ENCODE data around the gene RRP1B.
"Not testable (repeated sequence)": the region's sequence is repeated elsewhere in the genome, so short reads cannot be mapped to it uniquely, and the experiment has no call there.

Gene RRP1B

GRCh38 chr21:43643193-43643592 lies 16.2 kb upstream of the RRP1B start:
- H3K9ac ChIP-seq (ENCODE audit: low read depth, low read length), result no peak overlapping the region
- H3K27me3 ChIP-seq (ENCODE audit: insufficient read depth, low read length), result no peaks in the 10 kb centered on the region
- no peak overlapping the region for H3K4me3 ChIP-seq (ENCODE audit: low read length)
- no peak overlapping the region for H3K27ac ChIP-seq (ENCODE audit: low read depth, low read length)
- no peaks in the 10 kb centered on the region for H3K9me3 ChIP-seq (ENCODE audit: insufficient read depth, low read depth, low read length)
- peaks cover 5% of the 10 kb centered on the region; the same call in 1 of the 2 replicates for H3K4me1 ChIP-seq (ENCODE audit: insufficient read depth, low read length)
- H3K36me3 ChIP-seq (ENCODE audit: insufficient read depth, low read length), result no peaks in the 10 kb centered on the region
- WGBS, result 95% methylated on average over 4 of the region's 4 CpGs

DNA sequence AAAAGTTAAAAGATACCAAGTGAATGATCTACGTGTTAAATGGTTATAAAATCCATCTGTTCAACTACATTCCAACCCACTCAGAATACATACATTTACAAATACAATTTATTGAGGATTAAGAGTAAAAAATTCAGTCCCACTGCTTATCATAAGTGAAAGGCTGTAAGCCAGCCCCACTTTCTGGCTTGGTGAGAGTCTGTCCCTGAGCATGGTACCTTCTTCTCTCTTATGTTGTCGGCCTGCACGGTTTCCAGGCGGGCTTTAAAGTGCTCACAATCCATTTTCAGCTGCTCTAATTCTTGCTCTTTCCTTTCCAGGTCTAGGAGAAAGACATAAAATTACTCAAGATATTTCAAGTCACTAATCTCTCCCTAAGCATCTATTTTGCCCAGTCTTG lies 15.3 kb upstream of the RRP1B start:
- Histone ChIP-seq H3K27ac (ENCODE audit: low read depth, low read length) (no peak overlapping the region), H3K4me1 (ENCODE audit: insufficient read depth, low read length) (peaks cover 5% of the 10 kb centered on the region; the same call in 1 of the 2 replicates), H3K36me3 (ENCODE audit: insufficient read depth, low read length) (no peaks in the 10 kb centered on the region), H3K9ac (ENCODE audit: low read depth, low read length) (no peak overlapping the region), H3K4me3 (ENCODE audit: low read length) (no peak overlapping the region), H3K9me3 (ENCODE audit: insufficient read depth, low read depth, low read length) (no peaks in the 10 kb centered on the region), H3K27me3 (ENCODE audit: insufficient read depth, low read length) (no peaks in the 10 kb centered on the region)
- WGBS, result 95% methylated on average over 3 of the region's 4 CpGs

DNA sequence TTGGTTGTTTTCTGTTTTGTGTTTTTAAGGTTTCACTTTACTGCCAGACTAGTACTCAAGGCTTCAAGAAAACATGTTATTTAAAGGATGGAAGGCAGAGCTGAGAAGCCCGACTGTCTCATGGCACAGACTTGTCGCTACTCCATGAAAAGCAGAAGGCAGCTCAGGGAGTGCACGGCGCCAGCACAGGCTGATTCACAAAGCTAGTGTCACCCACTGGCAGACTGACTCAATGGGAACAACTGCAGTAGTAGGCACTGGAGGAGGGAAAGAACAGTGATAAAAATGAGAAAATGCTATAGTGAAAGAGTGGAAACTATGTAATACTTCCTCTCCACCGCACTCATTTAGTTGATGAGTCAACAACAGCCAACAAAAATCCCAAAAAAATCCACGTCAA lies 14.8 kb upstream of the RRP1B start:
- Histone ChIP-seq H3K9me3 (ENCODE audit: insufficient read depth, low read depth, low read length) (no peaks in the 10 kb centered on the region), H3K9ac (ENCODE audit: low read depth, low read length) (no peak overlapping the region), H3K27me3 (ENCODE audit: insufficient read depth, low read length) (no peaks in the 10 kb centered on the region), H3K4me3 (ENCODE audit: low read length) (no peak overlapping the region), H3K4me1 (ENCODE audit: insufficient read depth, low read length) (peaks cover 5% of the 10 kb centered on the region; the same call in 1 of the 2 replicates), H3K27ac (ENCODE audit: low read depth, low read length) (no peak overlapping the region), H3K36me3 (ENCODE audit: insufficient read depth, low read length) (no peaks in the 10 kb centered on the region)
- WGBS, result 95% methylated on average over 6 of the region's 6 CpGs

GRCh38 chr21:43645136-43645891 lies 14.0 kb upstream of the RRP1B start:
- H3K36me3 ChIP-seq (ENCODE audit: insufficient read depth, low read length), result no peaks in the 10 kb centered on the region
- H3K27me3 ChIP-seq (ENCODE audit: insufficient read depth, low read length), result no peaks in the 10 kb centered on the region
- WGBS, result 77% methylated on average over 11 of the region's 12 CpGs
- H3K27ac ChIP-seq (ENCODE audit: low read depth, low read length), result no peak overlapping the region
- peaks cover 5% of the 10 kb centered on the region; the same call in 1 of the 2 replicates for H3K4me1 ChIP-seq (ENCODE audit: insufficient read depth, low read length)
- no peaks in the 10 kb centered on the region for H3K9me3 ChIP-seq (ENCODE audit: insufficient read depth, low read depth, low read length)
- no peak overlapping the region for H3K4me3 ChIP-seq (ENCODE audit: low read length)
- H3K9ac ChIP-seq (ENCODE audit: low read depth, low read length), result no peak overlapping the region

GRCh38 chr21:43645976-43646375 lies 13.4 kb upstream of the RRP1B start:
- H3K9me3 ChIP-seq (ENCODE audit: insufficient read depth, low read depth, low read length), result no peaks in the 10 kb centered on the region
- no peaks in the 10 kb centered on the region for H3K27me3 ChIP-seq (ENCODE audit: insufficient read depth, low read length)
- no peak overlapping the region for H3K4me3 ChIP-seq (ENCODE audit: low read length)
- H3K27ac ChIP-seq (ENCODE audit: low read depth, low read length), result no peak overlapping the region
- 95% methylated on average over 4 of the region's 4 CpGs for WGBS
- peaks cover 5% of the 10 kb centered on the region; the same call in 1 of the 2 replicates for H3K4me1 ChIP-seq (ENCODE audit: insufficient read depth, low read length)
- no peak overlapping the region for H3K9ac ChIP-seq (ENCODE audit: low read depth, low read length)
- H3K36me3 ChIP-seq (ENCODE audit: insufficient read depth, low read length), result no peaks in the 10 kb centered on the region

DNA sequence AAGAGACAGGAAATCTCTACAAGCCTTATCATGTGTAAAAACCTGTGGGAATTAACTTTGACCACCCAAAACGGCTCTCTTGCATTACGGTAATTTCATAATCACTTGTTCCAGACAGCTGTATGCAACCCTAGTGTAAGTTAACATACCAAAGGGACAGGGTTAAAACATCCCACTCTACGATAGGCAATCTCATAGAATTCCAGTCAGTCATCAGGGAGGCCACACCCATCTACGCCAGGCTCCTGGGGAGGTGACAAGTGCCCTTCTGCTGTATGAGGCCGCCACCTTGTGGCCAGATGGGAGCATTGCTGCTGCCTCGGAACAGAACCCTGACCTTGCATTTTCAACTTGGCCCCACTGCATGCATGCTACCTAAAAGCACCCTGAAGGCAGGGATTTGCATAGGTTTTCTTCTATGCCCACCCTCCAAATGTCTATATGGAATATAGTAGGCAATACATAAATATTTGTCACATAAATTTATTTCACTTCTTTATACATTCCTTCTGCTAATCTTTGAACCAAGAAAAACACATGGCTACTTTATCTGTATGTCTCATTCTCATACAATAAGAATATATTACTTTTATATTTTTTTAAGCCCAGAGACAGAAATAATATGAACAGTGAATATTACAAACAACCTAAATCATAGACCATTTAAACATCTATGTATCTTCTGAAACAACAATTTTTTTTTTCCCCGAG lies 12.7 kb upstream of the RRP1B start:
- Histone ChIP-seq H3K9ac (ENCODE audit: low read depth, low read length) (no peak overlapping the region), H3K4me3 (ENCODE audit: low read length) (no peak overlapping the region), H3K27ac (ENCODE audit: low read depth, low read length) (no peak overlapping the region), H3K9me3 (ENCODE audit: insufficient read depth, low read depth, low read length) (no peaks in the 10 kb centered on the region), H3K4me1 (ENCODE audit: insufficient read depth, low read length) (peaks cover 5% of the 10 kb centered on the region; the same call in 1 of the 2 replicates), H3K27me3 (ENCODE audit: insufficient read depth, low read length) (no peaks in the 10 kb centered on the region), H3K36me3 (ENCODE audit: insufficient read depth, low read length) (no peaks in the 10 kb centered on the region)
- WGBS, result 19% methylated on average over 7 of the region's 7 CpGs

GRCh38 chr21:43648171-43648570 lies 11.2 kb upstream of the RRP1B start:
- no peaks in the 10 kb centered on the region for H3K27me3 ChIP-seq (ENCODE audit: insufficient read depth, low read length)
- H3K9me3 ChIP-seq (ENCODE audit: insufficient read depth, low read depth, low read length), result no peaks in the 10 kb centered on the region
- H3K27ac ChIP-seq (ENCODE audit: low read depth, low read length), result no peak overlapping the region
- H3K9ac ChIP-seq (ENCODE audit: low read depth, low read length), result no peak overlapping the region
- H3K36me3 ChIP-seq (ENCODE audit: insufficient read depth, low read length), result no peaks in the 10 kb centered on the region
- H3K4me3 ChIP-seq (ENCODE audit: low read length), result no peak overlapping the region
- 80% methylated on average over 9 of the region's 9 CpGs for WGBS
- H3K4me1 ChIP-seq (ENCODE audit: insufficient read depth, low read length), result peaks cover 5% of the 10 kb centered on the region; the same call in 1 of the 2 replicates

DNA sequence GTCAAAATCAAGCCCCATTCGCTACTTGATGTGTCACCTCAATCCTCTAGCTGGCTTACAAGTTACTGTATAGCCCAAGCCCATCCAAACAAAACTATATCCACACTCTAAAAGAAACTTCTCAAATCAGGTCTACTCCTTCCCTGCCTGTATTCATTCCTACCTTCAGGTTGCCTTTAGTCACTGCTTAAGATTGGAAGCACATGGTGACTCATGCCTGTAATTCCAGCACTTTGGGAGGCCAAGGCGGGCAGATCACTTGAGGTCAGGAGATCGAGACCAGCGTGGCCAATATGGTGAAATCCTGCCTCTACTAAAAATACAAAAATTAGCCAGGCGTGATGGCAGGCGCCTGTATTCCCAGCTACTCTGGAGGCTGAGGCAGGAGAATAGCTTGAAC lies 7.4 kb upstream of the RRP1B start:
- H3K27me3 ChIP-seq (ENCODE audit: insufficient read depth, low read length); H3K9ac ChIP-seq (ENCODE audit: low read depth, low read length); H3K4me3 ChIP-seq (ENCODE audit: low read length); H3K9me3 ChIP-seq (ENCODE audit: insufficient read depth, low read depth, low read length); H3K36me3 ChIP-seq (ENCODE audit: insufficient read depth, low read length); H3K27ac ChIP-seq (ENCODE audit: low read depth, low read length); H3K4me1 ChIP-seq (ENCODE audit: insufficient read depth, low read length): not testable (repeated sequence)
- 93% methylated on average over 6 of the region's 6 CpGs for WGBS

GRCh38 chr21:43652616-43653015 lies 6.7 kb upstream of the RRP1B start:
- 93% methylated on average over 6 of the region's 6 CpGs for WGBS
- Histone ChIP-seq H3K4me3 (ENCODE audit: low read length) (no peak overlapping the region), H3K9ac (ENCODE audit: low read depth, low read length) (no peak overlapping the region), H3K36me3 (ENCODE audit: insufficient read depth, low read length) (no peaks in the 10 kb centered on the region), H3K4me1 (ENCODE audit: insufficient read depth, low read length) (no peaks in the 10 kb centered on the region), H3K27ac (ENCODE audit: low read depth, low read length) (no peak overlapping the region), H3K9me3 (ENCODE audit: insufficient read depth, low read depth, low read length) (no peaks in the 10 kb centered on the region), H3K27me3 (ENCODE audit: insufficient read depth, low read length) (no peaks in the 10 kb centered on the region)

GRCh38 chr21:43653626-43654025 lies 5.7 kb upstream of the RRP1B start:
- H3K27me3 ChIP-seq (ENCODE audit: insufficient read depth, low read length), result no peaks in the 10 kb centered on the region
- H3K4me1 ChIP-seq (ENCODE audit: insufficient read depth, low read length), result no peaks in the 10 kb centered on the region
- H3K9me3 ChIP-seq (ENCODE audit: insufficient read depth, low read depth, low read length), result no peaks in the 10 kb centered on the region
- H3K4me3 ChIP-seq (ENCODE audit: low read length), result no peak overlapping the region
- no peak overlapping the region for H3K27ac ChIP-seq (ENCODE audit: low read depth, low read length)
- WGBS, result 92% methylated on average over 6 of the region's 6 CpGs
- H3K9ac ChIP-seq (ENCODE audit: low read depth, low read length), result no peak overlapping the region
- H3K36me3 ChIP-seq (ENCODE audit: insufficient read depth, low read length), result no peaks in the 10 kb centered on the region

DNA sequence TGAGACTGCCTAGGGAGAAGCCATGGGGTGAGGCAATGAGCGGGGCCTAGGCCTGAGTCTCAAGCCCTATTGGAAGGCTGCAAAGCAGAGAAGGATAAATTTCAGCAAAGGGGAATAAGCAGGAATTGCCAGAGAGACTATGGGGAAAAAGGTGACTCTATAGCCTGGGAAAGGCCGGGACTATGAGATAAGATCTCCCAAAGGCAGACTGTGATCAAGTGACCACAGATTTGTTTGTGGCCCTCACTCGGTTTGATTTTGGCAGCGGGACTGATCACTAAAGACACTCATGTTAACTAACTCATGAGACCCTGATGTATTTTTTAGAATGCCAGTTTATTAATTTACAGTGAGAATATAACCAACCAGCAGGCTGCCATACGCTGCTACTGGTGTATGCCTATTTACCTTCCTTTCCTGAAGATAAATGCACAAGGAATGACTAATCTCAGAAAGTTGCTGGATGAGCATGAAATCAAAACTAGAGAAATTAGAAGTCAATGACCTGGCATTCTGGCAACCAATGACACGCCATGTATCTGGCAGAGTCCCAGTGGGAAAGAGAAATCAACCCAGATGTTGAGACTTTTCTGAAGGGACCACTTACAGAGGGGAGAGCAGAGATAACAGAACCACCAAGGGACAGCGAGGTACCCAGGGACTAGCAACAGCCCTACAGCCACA lies 4.4 kb upstream of the RRP1B start:
- H3K27me3 ChIP-seq (ENCODE audit: insufficient read depth, low read length), result no peaks in the 10 kb centered on the region
- H3K9ac ChIP-seq (ENCODE audit: low read depth, low read length), result no peak overlapping the region
- 94% methylated on average over 7 of the region's 7 CpGs for WGBS
- no peak overlapping the region for H3K4me3 ChIP-seq (ENCODE audit: low read length)
- H3K36me3 ChIP-seq (ENCODE audit: insufficient read depth, low read length), result no peaks in the 10 kb centered on the region
- no peaks in the 10 kb centered on the region for H3K9me3 ChIP-seq (ENCODE audit: insufficient read depth, low read depth, low read length)
- no peak overlapping the region for H3K27ac ChIP-seq (ENCODE audit: low read depth, low read length)
- no peaks in the 10 kb centered on the region for H3K4me1 ChIP-seq (ENCODE audit: insufficient read depth, low read length)
